Measurements from ENCODE around the gene METTL9.
"Not testable (repeated sequence)": the region's sequence is repeated elsewhere in the genome, so short reads cannot be mapped to it uniquely, and the experiment has no call there.

The METTL9 gene

DNA sequence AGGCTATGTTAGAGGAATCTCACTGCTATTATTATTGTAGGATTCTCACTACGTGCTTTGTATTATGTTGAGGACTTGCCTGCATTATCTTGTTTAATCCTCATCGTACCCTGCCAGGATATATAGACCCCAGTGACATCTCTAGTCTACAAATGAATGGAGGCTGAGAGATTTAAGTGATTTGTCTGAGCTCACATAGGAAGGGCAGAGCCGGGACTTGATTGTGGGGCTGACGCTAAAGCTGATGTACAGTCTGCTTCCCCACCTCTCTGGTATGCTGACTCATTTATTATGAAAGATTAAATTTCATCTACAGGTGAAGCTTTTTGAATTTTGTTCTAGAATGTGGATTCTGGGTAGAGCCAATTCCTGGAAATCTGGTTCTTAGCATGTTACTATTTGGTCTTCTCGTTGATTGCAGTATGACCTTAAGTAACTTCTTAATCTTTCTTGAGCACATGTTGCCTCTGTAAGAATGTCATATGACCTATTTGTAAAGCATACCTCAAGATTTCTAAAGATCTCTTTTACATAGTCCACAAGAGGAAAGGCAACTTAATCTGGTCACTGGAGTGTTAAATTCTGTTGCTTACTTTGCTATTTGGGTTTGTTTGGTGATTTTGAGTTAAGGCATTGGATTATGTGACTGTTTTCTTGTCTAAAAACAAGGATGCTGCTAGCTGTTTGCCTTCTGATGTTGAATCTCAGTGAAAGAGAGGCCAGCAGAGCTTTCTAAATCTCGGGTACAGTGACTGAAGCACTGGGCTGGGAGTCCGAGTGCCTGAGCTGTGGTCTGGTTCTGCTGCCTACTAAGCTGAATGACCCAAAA, 12.4 kb downstream of the METTL9 start:
- DNase-seq, result no peak

DNA sequence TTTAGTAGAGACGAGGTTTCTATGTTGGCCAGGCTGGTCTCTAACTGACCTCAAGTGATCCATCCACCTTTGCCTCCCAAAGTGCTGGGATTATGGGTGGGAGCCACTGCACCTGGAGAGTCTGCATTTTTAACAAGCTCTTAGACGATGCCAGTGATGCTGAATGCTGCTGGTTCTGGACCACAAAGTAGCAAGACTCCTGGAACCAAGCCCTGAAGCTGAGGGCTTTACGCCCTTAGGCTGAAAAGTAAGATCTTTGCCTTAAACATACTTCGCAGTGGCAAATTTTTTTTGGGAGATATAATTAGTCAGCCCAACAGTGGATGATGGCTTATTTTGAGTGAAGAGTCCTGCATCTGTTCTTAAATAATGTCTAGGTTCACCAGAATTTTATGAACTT, 14.0 kb downstream of the METTL9 start:
- DNase-seq, result no peak

DNA sequence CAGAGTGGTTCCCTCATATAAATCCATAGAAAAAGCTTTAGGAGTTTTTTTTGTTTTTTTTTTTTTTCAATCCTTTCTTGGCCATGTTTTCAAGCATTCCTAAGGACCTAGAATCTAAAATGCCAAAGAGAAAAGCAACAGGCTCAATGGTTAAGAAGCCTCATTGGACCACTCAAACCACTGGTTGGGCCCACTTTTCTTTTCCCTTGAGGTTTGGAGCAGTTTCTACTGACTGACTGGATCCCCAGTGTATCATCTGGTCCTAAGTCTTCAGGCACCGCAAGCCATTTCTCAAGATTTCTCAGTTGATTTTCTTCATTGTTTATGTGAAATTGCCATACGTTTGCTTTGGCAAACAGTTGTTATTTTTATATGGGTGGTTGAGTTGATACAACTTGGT, 14.4 kb downstream of the METTL9 start:
- DNase-seq, result no peak

DNA sequence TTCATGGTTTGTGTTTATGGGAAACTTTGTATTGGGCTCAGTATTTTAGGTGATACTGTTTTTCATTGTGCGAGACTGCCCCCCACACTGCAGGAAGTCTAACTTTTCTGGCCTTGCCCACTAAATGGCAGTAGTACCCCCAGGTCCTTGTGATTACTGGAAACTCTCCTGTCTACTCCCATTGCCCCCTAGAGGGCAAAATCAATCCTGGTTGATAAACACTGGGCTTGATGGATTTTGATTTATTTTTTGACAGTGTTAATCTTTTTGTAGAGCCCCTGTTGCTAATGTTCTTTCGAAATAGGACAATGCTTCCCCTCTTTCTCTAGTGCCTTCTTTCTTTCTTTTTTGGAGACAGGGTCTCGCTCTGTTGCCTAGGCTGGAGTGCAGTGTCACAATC, 15.5 kb downstream of the METTL9 start:
- DNase-seq, result no peak

DNA sequence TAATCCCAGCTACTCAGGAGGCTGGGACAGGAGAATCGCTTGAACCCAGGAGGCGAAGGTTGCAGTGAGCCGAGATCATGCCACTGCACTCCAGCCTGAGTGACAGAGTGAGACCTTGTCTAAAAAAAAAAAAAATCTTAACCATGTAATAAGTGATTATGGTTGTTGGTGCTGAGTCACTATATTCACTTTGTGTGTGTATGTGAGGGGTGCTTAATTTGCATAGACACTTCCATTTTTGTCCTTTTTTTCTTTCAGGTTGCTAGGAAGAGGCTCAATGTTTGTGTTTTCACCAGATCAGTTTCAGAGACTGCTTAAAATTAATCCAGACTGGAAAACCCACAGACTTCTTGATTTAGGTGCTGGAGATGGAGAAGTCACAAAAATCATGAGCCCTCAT, 18.2 kb downstream of the METTL9 start:
- no peak for DNase-seq

DNA sequence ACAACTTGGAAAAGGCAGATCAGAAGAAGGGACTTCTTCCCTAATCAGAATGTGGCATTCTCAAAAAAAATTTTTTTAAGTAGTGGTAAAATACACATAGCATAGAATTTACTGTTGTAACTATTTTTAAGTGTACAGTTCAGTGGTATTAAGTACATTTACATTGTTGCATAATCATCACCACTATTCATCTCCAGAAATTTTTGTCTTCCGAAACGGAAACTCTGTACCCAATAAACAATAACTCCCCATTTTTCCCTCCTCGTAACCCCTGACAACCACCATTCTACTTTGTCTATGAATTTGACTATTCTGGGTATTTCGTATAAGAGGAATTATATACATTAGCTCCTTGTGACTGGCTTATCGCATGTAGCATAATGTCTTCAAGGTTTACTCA, 18.9 kb downstream of the METTL9 start:
- no peak for DNase-seq

DNA sequence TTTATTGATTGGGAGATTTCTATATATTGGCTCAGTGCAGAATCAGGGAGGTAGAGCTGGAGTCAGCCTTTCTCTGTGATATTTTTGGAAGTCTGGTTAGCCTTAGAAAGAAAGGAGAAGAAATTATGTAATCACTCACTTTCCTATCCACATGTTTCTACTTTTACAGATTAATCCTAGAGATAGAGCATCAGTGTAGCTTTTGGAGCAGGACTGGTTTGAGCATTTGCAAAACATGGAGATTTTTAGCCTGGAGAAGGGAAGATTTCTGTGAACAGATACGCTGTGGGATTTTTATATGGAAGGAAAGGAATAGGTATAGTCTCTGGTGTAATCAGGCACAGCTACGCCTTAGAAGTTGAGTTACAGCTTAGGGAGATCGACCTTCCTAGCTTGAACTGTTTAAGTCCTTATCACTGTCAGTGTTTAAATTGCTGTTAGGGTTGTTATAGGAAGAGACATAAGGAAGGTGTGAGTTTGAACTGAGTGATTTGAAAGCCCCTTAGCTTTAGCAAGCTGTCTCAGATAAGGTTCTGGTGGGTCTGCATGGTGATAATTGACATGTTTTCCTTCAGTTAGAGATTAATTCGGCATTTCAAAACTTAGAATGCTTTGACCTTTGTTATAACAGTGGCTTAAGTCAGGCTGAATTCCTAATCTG, 20.5 kb downstream of the METTL9 start:
- DNase-seq, result no peak

DNA sequence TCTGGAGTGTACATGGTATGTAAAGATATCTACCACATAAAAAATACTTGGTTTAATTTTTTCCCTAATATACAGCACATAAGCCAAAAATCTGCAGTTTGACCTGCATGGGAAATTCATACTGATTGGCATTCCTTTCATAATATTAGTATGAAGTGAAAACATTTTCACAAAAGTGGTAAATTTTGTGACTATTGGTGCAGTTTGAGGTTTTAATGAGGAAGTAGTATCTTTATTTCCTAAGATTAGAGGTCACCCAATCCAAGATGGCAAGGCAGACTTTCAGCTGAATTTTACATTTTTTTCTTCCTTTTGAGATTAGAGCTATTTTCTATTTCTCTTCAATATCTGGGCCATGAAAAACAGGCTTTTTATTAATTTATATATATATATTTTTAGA, 21.2 kb downstream of the METTL9 start:
- no peak for DNase-seq

DNA sequence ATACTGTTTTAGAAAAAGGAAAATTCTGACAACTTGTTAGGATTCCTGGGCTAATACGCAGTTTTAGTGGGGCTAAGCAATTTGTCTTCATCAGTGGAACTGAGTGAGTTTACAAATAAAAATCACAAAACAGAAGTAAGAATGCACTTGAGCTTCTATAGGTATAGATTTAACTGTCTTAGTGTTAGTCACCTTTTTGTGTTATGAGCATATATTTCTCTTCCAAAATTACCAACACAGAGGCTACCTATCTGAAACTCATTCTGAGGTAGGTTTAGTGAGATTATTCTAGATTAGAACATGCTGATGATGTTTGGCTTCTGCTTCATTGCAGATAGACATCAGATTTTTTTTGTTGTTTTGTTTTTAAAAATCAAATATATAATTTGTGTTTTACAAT, 23.2 kb downstream of the METTL9 start:
- DNase-seq, result no peak

DNA sequence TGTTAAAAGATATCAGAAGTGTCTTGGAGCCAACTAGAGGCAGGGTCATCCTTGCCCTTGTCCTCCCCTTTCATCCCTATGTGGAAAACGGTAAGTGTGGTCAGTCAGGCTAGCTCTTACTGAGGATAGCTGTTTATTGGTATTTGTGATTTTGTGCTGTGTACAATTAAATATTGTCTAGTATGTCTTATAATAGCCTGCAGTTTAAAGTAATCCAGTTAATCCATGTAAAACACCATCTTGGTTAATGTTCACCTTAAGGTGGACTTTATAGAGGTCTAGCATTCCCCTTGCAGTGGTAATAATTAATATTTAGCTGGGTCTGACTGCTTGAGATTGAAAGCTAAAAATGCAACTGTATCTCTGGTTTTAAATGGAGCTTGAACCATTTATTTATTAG, 25.6 kb downstream of the METTL9 start:
- no peak for DNase-seq

DNA sequence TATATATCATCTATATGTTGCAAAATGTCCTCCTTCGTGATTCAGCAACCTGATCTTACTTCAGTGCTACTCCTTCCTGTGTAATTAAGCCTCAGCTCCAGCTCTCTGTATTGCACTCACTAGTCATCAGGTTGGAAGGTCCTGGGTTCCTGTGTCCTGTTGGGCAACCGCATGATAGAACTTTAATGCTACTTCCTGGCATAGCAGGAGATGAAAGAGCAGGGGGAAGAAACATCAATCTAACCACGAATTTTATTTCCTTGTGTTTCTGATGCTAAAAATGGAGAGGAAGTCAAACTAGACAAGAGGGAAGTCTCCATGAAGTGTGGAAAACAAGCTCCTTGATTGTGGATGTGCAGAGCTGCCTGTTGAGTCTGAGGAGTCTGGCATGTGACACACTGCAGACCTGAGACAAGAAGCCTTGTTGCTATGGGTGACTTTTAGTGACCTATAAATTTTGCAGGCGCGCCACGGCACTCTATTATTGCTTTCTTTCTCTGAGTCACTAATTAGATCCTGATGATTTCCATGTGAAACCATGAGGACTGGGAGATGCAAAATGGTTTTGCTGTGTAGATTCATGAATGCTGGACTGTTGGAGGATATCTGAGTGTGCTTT, 27.4 kb downstream of the METTL9 start:
- DNase-seq, result peak; percentile 92 to 96

DNA sequence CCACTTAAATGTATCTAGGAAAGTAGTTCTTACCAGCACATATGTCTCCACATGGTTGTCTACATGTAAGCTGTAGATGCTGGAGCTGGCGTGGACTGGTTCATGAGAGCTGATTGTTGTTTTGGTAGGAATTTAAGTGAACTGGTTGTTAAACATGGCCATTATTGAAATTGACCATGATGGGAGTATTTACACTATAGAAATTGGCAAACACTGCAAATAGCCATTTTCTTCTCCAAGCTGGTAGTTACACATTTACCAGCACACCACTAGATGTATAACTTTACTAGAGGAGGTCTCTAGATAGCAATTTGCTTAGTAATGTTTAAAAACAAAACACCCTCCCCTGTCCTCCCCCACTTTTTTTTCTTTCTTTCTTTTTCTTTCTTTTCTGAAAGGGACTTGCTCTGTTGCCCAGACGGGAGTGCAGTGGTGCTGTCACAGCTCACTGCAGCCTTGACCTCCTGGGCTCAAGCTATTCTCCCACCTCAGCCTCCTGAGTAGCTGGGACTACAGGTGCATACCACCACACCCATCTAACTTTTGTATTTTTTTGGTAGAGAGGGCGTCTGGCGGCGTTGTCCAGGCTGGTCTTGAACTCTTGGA, 28.8 kb downstream of the METTL9 start:
- DNase-seq, result no peak

DNA sequence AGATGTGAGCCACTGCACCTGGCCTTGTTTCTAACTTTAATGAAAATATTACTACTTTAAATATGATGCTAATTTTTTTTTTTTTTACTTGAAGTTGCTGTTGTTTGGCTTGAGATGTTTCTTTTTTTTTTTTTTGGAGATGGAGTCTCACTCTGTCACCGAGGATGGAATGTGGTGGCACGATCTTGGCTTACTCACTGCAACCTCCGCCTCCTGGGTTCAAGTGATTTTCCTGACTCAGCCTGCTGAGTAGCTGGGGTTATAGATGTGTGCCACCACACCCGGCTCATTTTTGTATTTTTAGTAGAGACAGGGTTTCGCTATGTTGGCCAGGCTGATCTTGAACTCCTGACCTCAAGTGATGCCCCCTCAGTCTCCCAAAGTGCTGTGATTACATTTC, 29.4 kb downstream of the METTL9 start:
- DNase-seq, result no peak

DNA sequence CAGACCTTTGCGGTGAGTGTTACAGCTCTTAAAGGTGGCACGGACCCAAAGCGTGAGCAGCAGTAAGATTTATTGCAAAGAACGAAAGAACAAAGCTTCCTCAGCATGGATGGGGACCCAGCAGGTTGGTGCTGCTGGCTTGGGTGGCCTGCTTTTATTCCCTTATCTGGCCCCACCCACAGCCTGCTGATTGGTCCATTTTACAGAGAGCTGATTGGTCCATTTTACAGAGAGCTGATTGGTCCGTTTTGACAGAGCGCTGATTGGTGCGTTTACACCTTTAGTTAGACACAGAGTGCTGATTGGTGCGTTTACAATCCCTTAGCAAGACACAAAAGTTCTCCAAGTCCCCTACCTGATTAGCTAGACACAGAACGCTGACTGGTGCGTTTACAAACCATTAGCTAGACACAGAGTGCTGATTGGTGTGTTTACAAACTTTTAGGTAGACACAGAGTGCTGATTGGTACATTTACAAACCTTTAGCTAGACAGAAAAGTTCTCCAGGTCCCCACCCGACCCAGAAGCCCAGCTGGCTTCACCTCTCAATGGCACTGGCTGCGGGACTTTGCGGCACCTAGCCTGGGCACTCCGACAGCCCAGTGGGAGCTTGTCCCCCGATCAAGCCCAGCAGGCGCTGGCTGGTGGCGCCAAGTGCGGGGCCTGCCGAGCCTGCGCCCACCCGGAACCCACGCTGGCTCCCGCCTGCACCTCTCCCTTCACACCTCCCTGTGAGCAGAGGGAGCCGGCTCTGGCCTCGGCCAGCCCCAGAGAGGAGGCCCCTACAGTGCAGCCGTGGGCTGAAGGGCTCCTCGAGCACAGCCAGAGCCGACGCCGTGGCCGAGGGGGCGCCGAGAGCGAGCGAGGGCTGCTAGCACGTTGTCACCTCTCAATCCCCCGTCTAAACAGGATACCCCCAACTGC, 30.5 kb downstream of the METTL9 start:
- not testable (repeated sequence) for DNase-seq

DNA sequence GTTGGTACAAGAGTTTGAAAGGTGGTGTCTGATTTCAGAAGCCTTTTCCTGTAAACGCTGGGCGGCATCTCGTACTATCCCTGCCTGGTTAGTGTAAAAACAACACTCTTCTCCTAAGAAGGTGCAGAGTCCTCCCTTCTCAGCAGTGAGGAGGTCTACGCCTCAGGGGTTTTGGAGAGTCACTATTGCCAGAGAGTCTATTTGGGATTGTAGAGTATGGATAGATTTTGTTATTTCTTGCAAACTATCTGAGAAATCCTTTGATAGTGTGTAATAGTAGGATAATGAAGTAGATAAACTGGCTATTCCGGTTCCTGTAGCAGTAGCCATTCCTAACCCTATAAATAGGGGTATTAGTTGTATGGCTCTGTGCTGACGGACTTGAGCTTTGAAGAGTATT, 31.5 kb downstream of the METTL9 start:
- peak; percentile 23 to 45 for DNase-seq

DNA sequence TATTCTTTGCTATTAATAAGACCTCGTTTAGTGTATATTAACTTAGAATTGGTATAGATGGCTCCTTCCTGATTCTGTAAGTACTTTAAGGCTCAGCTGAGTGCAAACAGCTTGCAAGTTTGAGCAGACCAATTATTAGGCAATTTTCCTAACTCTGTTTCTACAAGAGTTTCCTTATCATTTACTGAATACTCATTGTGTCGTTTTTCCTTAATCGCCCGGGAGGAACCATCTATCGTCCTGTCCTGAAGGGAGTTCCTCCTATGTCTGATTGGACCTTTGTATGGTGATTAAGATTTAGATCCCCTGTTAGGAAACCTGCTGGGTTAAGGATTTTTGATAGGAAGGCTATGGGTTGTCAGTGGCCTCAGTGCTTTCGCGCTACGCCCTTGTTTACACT, 32.0 kb downstream of the METTL9 start:
- not testable (repeated sequence) for DNase-seq

DNA sequence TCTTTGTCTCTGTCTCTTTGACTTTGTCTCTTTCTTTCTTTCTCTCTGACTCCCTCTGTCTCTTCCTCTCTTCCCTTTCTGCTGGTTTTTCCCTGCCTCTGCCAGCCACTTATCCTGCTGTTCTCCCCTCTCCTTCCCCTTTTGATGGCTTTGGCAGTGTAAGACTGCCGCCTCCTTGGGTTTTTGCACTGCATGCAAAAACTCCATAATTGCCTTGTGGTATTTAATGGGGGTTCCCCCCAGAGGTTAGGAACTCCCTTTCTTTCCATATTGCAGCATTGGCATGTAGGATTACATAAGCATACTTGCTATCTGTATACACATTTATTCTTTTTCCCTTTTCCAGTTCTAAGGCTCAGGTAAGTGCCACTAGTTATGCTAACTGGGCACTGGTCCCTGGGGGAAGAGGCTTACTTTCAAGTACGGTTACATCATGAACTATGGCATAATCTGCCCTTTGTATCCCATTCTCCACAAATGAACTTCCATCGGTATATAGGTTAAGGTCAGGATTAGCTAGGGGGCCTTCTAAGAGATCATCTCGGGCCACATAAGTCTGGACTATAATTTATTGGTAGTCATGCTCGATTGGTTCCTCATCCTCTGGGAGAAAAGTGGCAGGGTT, 32.7 kb downstream of the METTL9 start:
- DNase-seq, result not testable (repeated sequence)

DNA sequence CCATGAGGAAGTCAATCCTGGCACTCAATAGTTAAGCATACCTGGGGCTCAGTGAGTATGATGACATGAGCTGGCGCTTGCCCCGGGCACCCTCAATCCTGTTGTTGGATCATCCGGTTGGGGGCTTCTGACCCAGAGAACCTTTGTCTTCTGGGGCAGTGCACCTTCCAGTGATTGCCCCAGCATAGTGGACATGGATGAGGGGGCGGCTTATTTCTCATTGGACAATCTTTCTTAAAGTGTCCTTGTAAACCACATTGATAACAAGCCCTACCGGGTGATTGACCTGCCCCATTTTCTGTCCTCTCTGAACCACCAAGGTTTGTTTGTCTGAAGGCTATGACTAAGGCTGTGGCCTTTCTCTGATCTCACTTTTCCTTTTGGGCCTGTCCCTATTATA, 34.8 kb downstream of the METTL9 start:
- no peak for DNase-seq

DNA sequence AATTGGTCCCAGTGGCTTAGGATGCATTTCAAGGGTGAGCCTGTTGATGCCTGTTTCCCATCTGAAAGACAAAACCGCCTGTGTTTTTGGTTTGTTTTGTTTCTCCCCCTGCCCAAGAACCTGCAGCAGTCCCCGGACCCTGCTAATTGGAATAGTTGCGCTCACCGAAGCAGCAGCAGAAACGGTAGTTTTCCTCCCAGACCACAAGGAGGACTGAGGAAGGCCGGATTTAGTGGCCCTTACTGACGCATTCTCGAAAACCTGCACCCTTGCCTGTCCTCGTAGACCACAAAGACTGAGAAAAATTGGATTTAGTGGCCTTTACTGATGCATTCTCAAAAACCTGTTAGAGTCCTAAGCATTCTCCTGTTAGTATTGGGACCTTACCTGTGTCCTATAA, 36.3 kb downstream of the METTL9 start:
- DNase-seq, result not testable (repeated sequence)

DNA sequence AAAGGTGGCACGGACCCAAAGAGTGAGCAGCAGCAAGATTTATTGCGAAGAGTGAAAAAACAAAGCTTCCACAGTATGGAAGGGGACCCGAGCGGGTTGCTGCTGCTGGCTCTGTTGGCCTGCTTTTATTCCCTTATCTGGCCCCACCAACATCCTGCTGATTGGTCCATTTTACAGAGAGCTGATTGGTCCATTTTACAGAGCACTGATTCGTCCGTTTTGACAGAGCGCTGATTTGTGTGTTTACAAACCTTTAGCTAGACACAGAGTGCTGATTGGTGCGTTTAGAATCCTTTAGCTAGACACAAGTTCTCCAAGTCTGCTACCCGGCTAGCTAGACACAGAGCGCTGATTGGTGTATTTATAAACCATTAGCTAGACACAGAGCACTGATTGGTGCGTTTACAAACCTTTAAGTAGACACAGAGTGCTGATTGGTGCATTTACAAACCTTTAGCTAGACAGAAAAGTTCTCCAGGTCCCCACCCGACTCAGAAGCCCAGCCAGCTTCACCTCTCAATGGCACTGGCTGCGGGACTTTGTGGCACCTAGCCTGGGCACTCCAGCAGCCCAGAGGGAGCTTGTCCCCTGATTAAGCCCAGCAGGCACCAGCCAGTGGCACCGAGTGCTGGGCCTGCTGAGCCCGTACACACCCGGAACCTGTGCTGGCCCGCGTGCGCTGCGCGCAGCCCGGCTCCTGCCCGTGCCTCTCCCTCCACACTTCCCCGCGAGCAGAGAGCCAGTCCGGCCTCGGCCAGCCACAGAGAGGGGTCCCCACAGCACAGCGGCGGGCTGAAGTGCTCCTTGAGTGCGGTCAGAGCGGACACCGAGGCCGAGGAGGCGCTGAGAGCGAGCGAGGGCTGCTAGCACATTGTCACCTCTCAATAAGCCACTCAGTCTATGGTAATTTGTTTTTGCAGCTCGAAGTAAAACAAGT, 37.9 kb downstream of the METTL9 start:
- no peak for DNase-seq

DNA sequence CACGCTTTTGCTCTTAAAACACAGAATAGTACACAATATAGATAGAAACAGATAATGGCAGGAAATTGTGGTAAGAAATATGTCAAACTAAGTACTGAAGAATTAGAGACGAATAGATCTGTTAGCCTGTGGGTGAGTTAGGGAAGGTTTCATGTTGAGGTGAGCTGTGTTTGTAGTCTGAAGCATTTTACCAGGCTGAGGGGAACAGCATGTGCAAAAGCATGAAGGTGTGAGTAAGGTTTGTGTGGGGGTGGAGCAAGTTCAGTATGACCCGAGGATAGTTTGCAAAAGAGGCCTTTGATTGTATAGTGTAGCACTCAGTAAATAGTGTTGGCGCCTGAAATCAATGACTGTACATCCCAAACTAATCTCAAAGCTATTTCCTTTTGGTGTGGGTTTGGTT, 39.2 kb downstream of the METTL9 start:
- DNase-seq, result no peak

Data from NCI-H526 (cell line).